Activated CD4-positive, alpha-beta T cell treated with anti-CD3 and anti-CD28 coated beads, Interleukin-2, amount 10 ng/mL, durations not matched to agents 24 days and 14 days (primary cell): ENCODE results near the gene CDK11B. TPM values are rescaled to one million over a fixed set of nuclear protein-coding genes. Genes with fewer than 3 reads are reported as not detected.
A peak's percentile ranks its signal among the peaks of the same experiment; 100 is the strongest.
"Not testable (repeated sequence)": the region's sequence is repeated elsewhere in the genome, so short reads cannot be mapped to it uniquely, and the experiment has no call there.

Experiments used
- DNase-seq: peaks from one replicate; pipeline ENCODE4 v3.0.0; 2022
- H3K27ac Mint-ChIP-seq: one replicate; pipeline ENCODE4 v1.8.0; 2022; ENCODE audit warnings: mild to moderate bottlenecking, mixed read lengths
- H3K27me3 Mint-ChIP-seq: one replicate; pipeline ENCODE4 v1.8.0; 2022; ENCODE audit warnings: mixed read lengths
- H3K36me3 Mint-ChIP-seq: one replicate; pipeline ENCODE4 v1.8.0; 2022; ENCODE audit warnings: low read depth, mild to moderate bottlenecking, mixed read lengths
- H3K4me1 Mint-ChIP-seq: one replicate; pipeline ENCODE4 v1.8.0; 2021; ENCODE audit warnings: mixed read lengths
- H3K4me3 Mint-ChIP-seq: one replicate; pipeline ENCODE4 v1.8.0; 2022; ENCODE audit warnings: mild to moderate bottlenecking, moderate library complexity, mixed read lengths
- H3K9me3 Mint-ChIP-seq: one replicate; pipeline ENCODE4 v1.8.0; 2021; ENCODE audit warnings: mixed read lengths
- intact Hi-C: fragments of 100-400 bp; cut with micrococcal nuclease; formaldehyde crosslinking; loops from one replicate; pipeline ENCODE4 v1.15.1; 2023
- total RNA-seq: library from RNA; stranded (reverse); gene quantifications from 2 replicates; pipeline ENCODE4 v1.2.3, GENCODE V29; 2022

The CDK11B gene
- total RNA-seq, 1 donor from 2014 or later, result 38.0 TPM

DNA sequence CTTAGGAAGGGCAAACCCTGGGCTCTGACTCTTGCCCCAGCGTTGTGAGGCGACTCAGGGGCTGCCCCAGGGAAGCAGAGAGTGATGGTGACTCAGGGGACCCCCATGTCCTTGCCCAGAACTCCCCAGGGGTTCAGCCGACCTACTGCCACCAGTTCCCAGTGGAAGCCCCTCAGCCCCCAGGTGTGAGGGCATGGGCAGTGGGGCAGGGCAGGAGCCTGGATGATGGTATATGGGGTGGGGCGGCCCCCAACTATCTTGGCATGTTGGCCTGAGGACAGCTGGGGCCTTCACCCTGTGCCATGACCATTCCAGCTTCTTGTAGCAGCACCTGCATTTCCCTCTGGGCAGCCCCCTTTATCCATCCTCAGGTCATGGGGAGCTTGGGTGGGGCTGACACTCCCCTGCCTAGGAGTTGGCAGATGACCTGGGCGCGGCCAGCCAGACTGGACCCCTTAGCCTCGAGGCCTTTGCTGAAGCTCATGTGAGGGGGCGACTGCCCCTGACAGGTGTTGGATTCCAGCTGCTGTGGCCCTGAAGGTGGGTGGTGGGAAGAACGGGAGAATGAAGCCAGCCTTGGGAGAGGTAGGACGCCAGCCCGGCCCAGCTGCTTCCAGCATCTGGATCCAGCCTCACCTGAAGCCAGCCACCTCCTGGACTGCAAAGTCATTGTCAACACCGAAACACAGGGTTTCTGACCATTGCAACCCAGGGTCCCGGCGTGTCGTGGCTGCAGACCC lies 57.1 kb downstream of the CDK11B start:
- no peak overlapping the region for H3K27ac Mint-ChIP-seq
- H3K27me3 Mint-ChIP-seq, result peaks cover 9% of the 10 kb centered on the region
- H3K36me3 Mint-ChIP-seq, result no peaks in the 10 kb centered on the region
- H3K4me3 Mint-ChIP-seq, result no peak overlapping the region
- H3K9me3 Mint-ChIP-seq, result no peaks in the 10 kb centered on the region
- H3K4me1 Mint-ChIP-seq, result peaks cover 8% of the 10 kb centered on the region
- intact Hi-C loops, result no loop called here
- DNase-seq, result no peak

DNA sequence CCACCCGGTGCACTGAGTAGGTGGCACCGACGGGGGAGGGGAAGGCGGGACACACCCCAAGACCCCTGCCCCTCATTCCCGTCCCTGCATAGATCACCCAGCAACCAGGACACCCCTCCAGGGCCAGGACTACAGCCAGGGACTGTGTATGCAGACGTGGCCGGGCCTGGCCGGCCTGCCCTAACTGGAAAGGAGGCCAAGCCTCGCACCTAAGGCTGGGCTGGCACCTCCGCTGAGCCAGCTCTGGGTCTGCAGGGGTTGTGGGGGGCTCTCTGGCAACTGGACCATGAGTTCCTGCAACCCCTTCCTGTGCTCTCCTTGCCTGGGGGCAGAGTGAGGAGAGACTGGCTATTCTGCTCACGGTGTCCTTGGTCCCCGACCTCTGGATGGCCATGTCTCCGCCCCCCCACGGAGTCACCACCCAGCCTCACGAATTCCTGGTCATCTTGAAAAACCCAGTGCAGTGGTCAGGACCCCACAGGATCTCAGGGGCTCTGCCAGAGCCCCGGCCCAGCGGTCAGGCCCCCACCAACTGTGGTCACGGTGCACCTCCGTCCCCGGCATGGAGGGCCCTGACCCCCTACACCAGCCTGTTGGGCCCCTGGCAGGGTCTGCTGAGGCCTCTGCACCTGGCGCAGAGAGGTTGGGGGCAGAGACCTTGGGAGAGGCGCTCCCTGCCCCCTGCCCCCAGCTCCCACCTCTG lies 57.8 kb downstream of the CDK11B start:
- H3K36me3 Mint-ChIP-seq, result no peaks in the 10 kb centered on the region
- peaks cover 9% of the 10 kb centered on the region for H3K27me3 Mint-ChIP-seq
- intact Hi-C loops, result no loop called here
- DNase-seq, result peak; percentile 55
- H3K4me3 Mint-ChIP-seq, result peak overlapping the region; percentile 73
- H3K9me3 Mint-ChIP-seq, result no peaks in the 10 kb centered on the region
- no peak overlapping the region for H3K27ac Mint-ChIP-seq
- H3K4me1 Mint-ChIP-seq, result peaks cover 7% of the 10 kb centered on the region

DNA sequence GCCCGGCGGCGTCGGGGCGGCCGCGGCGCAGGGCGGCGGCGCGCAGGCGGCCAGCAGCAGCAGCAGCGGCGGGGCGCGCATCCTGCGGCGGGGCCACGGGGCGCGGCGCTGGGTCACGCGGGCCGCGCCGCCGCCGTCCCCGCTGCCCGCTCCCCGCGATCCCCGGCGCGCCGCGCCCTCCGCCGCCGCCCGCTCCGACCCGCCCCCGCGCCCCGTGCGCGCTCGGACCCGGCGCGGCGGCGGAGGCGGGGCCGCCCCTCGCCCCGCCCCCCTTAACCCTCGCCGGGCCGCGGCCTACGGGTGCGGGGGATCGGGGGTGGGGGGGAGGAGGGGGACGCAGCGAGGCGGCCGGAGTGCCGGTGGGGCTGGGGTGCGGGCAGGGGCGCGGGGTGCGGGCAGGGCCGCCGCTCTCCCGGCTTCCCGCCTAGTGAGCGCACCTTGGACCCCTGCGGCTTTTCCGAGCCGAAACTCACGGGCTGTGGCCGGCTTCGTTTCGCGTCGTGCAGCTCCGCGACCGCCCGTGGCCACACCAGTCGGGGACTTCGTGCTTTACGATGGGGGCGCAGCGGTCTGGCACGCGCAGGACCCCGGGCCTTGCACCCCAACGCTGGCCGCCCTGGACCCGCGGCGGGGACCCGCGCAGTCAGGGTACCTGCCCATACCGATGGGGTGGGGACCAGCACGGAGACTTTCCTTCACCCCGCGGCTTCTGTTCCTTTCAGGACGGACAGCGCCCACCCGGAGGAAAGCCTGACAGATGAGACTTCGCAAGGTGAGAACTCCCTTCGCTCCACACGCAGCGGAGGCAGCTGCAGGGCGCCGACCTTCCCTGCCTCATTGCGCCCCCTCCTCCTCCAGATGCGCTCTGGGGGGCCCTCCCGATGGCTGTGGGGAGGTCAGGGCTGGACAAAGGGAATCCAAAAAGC lies 58.6 kb downstream of the CDK11B start, which contains the start of gene FNDC10:
Gene FNDC10 (minus strand): TSS at position 201 of the 926 bp plus-strand sequence. CDS start 120 bp downstream, at position 81.
- H3K27me3 Mint-ChIP-seq, result peaks cover 9% of the 10 kb centered on the region
- peaks cover 7% of the 10 kb centered on the region for H3K4me1 Mint-ChIP-seq
- DNase-seq, result peak; percentile 66
- intact Hi-C loops, result no loop called here
- H3K36me3 Mint-ChIP-seq, result no peaks in the 10 kb centered on the region
- no peaks in the 10 kb centered on the region for H3K9me3 Mint-ChIP-seq
- H3K27ac Mint-ChIP-seq, result peak within 1 kb of the TSS; percentile 68
- peak within 1 kb of the TSS; percentile 85 for H3K4me3 Mint-ChIP-seq

DNA sequence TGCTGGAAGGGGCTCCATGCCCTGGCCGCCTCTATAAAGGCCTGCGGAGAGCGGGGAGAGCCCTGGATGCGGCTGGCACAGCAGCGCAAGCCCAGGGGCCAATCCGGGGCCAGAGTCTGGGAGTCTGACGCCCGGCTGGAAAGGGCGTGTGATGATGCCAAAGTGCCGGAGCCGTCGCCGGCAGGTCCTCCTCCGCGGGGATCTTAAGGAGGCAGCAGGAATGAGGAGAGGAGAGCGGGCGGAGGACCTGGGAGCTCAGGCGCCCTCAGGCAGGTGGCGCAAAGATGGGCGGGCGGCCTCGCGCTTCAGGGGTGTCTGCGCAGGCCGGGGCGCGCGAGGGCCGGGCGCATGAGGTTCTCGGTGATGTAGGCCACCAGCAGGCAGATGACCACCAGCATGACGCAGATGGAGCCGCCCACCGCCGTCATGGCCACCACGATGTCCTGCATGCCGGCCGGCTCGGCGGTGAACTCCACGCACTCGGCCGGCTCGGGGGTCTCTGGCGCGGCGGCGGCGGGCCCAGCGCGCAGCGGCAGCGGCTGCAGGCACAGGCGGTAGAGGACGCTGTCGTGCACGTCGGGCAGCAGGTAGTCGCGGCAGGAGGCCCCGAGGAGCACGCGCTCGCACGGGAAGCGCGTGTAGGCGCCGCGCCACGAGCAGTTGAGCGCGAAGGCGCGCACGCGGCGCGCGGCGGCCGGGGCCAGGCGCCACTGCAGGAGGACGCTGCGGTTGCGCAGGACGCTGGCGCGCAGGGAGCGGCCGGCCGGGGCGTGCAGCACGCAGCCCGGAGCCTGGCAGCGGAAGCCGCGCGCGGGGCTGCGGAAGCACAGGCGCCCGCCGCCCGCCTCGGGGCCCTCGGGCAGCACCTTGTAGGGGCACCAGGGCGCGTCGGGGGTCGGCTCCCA lies 59.5 kb downstream of the CDK11B start:
- Mint-ChIP-seq H3K4me1 (peaks cover 7% of the 10 kb centered on the region), H3K27me3 (peaks cover 9% of the 10 kb centered on the region), H3K4me3 (peak overlapping the region; percentile 85), H3K36me3 (no peaks in the 10 kb centered on the region), H3K9me3 (no peaks in the 10 kb centered on the region), H3K27ac (peak overlapping the region; percentile 68)
- intact Hi-C loops, result no loop called here
- peak; percentile 87 for DNase-seq

DNA sequence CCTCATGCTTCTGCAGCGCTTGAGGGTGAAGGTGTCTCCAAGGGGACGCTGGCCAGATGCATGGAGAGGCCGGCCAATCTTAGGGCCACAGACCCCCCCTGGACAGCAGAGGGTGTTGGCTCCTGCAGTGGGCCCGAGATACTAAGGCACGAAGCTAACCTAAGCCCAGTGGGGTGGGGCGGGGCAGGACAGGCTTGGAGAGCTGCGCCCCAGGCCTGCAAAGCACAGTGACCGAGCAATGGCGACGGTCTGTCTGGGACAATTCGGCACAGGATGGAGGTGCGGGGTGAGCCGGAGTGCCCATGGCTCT lies 60.1 kb downstream of the CDK11B start:
- no peaks in the 10 kb centered on the region for H3K9me3 Mint-ChIP-seq
- H3K36me3 Mint-ChIP-seq, result no peaks in the 10 kb centered on the region
- H3K4me3 Mint-ChIP-seq, result peak overlapping the region; percentile 85
- peaks cover 9% of the 10 kb centered on the region for H3K27me3 Mint-ChIP-seq
- H3K4me1 Mint-ChIP-seq, result peaks cover 7% of the 10 kb centered on the region
- intact Hi-C loops, result no loop called here
- no peak for DNase-seq
- peak overlapping the region; percentile 68 for H3K27ac Mint-ChIP-seq

DNA sequence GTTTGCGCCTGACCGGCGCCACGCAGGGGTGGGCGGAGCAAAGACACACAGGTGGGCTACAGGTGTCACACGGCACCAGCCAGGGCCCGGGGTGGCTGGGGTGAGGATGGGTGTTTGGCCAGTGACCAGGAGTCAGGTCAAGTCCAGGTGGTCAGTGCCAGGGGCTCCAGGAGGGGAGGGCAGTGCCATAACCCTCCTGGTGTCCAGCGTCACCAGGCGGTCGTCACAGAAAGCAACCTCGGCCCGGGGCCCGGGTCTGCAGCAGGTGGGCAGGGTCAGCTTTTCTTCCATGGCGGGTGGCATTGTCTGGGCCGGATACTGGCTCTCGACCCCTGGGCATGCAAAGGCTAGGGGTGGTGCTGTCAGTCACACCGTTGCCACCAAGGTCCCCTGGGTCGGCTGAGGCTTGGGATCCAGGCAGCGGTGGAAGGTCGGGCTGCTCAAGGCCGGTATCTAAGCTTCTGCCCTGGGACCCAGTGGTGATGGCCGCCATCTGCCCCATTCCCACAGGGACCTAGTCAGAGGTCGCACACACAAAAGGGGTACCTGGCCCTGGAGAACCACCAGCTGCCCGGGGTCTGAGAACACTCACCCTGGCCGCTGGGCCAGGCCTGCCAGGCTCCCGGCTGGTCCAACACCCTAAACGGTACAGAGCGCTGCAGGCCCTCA lies 60.6 kb downstream of the CDK11B start:
- no peaks in the 10 kb centered on the region for H3K9me3 Mint-ChIP-seq
- H3K27ac Mint-ChIP-seq, result no peak overlapping the region
- peaks cover 9% of the 10 kb centered on the region for H3K27me3 Mint-ChIP-seq
- no peak for DNase-seq
- peak overlapping the region; percentile 85 for H3K4me3 Mint-ChIP-seq
- H3K36me3 Mint-ChIP-seq, result no peaks in the 10 kb centered on the region
- peaks cover 7% of the 10 kb centered on the region for H3K4me1 Mint-ChIP-seq
- intact Hi-C loops, result no loop called here

DNA sequence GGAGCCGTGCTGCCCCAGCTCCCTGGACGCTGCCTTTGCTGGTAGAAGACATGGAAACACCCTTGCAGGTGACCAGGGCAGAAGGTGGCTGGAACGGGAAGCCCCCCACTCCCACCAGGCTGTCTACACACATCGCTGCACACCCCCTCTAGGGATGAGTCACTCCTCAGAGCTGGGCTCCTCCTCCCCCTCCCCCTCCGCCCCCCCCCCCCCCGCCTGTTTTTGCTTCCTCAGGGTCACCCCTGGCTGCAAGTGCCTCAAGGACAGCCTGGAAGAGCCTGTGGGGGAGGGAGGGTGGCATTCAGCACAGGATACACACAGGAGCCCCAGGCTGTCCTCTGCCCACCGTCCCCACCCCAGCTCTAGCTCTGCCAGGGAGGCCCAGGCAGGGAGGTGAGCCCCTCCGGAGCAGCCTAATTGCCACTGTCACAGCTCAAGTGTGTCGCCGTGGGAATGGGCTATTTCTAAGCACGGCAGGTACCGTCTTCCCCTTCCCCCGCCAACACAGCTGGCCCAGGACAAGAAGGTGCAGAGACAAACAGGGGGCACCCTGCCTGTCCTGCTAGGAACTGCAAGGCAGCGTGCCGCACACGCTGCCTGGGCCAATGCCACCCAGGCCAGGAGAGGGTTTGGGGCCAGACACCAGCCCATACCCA lies 61.4 kb downstream of the CDK11B start:
- Mint-ChIP-seq H3K36me3 (no peaks in the 10 kb centered on the region), H3K27ac (no peak overlapping the region), H3K4me1 (peaks cover 7% of the 10 kb centered on the region), H3K27me3 (peaks cover 9% of the 10 kb centered on the region), H3K4me3 (peak overlapping the region; percentile 31), H3K9me3 (no peaks in the 10 kb centered on the region)
- intact Hi-C loops, result no loop called here
- DNase-seq, result peak; percentile 63

DNA sequence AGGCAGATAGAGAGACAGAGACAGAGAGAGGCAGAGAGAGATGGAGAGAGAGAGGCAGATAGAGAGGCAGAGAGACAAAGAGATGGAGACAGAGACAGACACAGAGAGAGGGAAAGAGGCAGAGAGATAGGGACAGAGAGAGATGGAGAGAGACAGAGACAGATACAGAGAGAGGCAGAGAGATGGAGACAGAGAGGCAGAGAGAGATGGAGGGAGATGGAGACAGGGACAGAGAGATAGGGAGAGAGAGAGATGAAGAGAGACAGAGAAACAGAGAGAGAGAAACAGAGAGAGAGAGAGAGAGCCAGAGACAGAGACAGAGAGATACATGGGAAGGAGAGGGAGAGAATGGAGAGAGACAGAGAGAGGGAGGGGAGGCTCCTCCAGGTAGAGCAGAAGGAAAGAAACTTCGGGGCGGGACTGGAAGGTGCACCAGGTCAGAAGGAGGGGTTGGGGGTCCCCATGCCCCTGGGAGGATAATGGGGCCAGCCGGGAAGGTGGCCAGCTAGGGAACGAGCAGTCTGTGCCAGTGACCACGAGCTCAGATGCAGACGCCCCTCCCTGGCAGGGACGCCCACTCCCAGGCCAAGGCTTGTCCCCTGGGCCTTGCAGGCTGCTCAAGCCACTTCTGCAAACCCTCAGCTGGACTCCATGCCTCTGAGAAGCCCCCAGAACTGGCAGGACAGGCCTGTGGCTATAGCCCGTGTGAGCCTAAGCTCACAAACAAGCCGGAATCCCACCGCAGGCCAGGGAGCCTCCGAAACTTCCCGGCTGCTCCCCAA lies 62.1 kb downstream of the CDK11B start:
- intact Hi-C loops, result no loop called here
- no peak overlapping the region for H3K4me3 Mint-ChIP-seq
- peaks cover 9% of the 10 kb centered on the region for H3K27me3 Mint-ChIP-seq

DNA sequence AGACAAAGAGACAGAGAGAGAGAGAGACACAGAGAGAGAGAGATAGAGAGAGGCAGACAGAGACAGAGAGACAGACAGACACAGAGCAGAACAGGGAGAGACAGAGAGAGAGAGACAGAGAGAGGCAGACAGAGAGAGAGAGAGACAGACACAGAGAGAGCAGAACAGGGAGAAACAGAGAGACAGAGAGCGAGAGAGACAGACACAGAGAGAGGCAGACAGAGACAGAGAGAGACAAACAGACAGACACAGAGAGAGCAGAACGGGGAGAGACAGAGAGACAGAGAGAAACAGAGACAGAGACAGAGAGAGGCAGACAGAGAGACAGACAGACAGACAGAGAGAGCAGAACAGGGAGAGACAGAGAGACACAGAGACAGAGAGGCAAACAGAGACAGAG lies 63.5 kb downstream of the CDK11B start:
- H3K36me3 Mint-ChIP-seq, H3K27ac Mint-ChIP-seq, intact Hi-C loops, H3K4me1 Mint-ChIP-seq, H3K9me3 Mint-ChIP-seq, H3K4me3 Mint-ChIP-seq, H3K27me3 Mint-ChIP-seq, DNase-seq: not testable (repeated sequence)

More for the DNA sequence above, 62.1 kb downstream of the CDK11B start:
- H3K27ac Mint-ChIP-seq, result no peak overlapping the region
- H3K4me1 Mint-ChIP-seq, result peaks cover 7% of the 10 kb centered on the region
- no peaks in the 10 kb centered on the region for H3K9me3 Mint-ChIP-seq
- no peak for DNase-seq
- no peaks in the 10 kb centered on the region for H3K36me3 Mint-ChIP-seq

DNA sequence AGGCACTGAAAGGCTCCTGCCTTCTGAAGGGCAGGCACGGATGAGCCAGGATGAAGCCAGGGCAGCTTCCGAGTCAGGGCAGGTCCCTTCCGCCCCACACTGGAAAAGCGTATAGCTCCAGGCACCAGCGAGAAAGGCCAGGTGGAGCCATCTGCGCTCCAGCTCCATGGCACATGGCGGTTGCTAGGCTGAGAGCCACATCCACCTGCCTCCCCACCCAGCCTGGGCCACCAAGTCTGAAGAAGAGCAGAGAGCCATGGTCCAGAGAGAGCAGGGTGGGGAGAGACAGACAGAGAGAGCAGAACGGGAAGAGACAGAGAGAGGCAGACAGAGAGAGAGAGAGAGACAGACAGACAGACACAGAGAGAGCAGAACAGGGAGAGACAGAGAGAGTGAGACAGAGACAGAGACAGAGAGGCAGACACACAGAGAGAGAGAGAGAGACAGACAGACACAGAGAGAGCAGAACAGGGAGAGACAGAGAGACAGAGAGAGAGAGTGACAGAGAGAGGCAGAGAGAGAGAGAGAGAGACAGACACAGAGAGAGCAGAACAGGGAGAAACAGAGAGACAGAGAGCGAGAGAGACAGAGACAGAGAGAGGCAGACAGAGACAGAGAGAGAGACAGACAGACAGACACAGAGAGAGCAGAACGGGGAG lies 64.1 kb downstream of the CDK11B start:
- no peak overlapping the region for H3K4me3 Mint-ChIP-seq
- H3K4me1 Mint-ChIP-seq, result peaks cover 7% of the 10 kb centered on the region
- no peaks in the 10 kb centered on the region for H3K36me3 Mint-ChIP-seq
- DNase-seq, result peak; percentile 56
- H3K27ac Mint-ChIP-seq, result no peak overlapping the region
- no peaks in the 10 kb centered on the region for H3K9me3 Mint-ChIP-seq
- H3K27me3 Mint-ChIP-seq, result peaks cover 9% of the 10 kb centered on the region
- intact Hi-C loops, result no loop called here

DNA sequence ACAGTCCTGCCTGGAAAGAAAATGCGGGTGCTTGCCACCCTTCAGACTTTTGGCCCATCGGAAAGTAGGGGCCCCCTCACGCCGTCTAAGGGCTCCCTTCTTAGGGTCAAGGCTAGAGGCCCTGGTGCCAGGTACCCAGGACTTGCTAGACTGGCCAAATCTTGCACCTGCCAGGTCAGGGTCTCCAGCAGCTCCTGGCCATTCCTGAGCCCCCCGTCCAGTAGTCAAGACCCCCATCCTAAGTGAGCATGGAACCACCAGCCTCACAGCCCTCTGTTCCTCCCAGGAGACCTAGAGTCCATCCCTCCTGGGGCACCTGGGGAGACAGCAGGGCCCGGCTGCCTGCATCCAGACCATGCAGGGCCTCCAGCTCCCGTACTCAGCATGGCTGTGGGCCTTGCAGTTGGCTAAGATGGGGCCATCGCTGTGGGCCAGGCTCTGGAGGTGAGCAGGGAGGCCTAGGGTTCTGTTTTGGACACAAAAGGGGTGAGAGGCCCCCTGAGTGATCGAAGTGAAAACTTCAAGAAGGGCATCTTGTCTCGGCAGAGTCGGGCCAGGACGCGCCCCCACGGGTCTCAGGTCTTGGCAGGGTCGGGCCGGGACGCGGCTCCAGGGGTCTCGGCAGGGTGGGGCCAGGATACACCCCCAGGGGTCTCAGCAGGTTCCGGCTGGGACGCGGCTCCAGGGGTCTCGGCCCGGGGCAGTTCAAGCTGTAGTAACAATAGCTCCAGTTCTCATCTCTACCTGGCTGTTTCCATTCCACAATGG lies 64.8 kb downstream of the CDK11B start:
- intact Hi-C loops, result no loop called here
- DNase-seq, result no peak
- Mint-ChIP-seq H3K9me3 (no peaks in the 10 kb centered on the region), H3K27ac (no peak overlapping the region), H3K36me3 (no peaks in the 10 kb centered on the region), H3K27me3 (peaks cover 8% of the 10 kb centered on the region), H3K4me3 (no peak overlapping the region), H3K4me1 (peaks cover 7% of the 10 kb centered on the region)
